ENCODE data around the gene CIAO2A.
"Not testable (repeated sequence)": the region's sequence is repeated elsewhere in the genome, so short reads cannot be mapped to it uniquely, and the experiment has no call there.

Gene CIAO2A, protein sequence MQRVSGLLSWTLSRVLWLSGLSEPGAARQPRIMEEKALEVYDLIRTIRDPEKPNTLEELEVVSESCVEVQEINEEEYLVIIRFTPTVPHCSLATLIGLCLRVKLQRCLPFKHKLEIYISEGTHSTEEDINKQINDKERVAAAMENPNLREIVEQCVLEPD

DNA sequence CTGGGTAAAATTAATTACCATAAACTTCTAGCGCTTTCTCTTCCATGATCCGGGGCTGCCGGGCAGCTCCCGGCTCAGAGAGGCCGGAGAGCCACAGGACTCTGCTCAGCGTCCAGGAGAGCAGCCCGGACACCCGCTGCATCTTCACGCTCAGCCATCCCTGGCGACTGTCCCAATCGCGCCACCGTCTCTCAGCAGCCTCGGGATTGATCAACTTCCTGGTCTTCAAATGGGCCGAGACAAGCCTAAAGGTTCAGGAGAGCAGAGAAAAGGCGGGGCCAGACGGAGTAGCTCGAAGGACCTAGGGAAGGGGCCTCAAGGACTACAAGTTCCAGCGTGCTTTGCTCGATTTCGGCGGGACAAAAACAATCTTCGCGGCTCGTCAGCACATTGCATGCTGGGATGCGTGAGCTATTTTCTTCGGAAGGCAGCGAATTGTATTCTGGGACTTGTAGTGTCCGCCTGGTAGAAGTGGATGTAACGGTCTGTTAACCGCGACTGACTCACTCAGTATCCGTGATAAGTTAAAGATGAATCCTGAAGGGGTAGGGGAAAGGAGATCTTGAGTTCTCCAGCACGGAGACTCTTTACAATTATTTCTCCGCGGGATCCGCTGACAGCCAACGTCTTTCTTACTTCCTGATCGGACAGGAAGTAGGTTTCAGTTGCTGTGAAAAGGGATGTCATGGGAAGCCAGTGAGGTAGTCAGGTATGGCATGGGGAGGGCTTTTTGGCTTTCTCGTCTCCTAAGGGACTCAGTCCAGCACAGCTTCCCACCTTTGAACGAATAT lies at the start of gene CIAO2A:
TSS of gene CIAO2A (minus strand) at position 212 of the 791 bp plus-strand sequence. CDS start at position 142, 70 bp downstream.
- DNase-seq (ENCODE audit: low read depth), result peak; percentile 82

DNA sequence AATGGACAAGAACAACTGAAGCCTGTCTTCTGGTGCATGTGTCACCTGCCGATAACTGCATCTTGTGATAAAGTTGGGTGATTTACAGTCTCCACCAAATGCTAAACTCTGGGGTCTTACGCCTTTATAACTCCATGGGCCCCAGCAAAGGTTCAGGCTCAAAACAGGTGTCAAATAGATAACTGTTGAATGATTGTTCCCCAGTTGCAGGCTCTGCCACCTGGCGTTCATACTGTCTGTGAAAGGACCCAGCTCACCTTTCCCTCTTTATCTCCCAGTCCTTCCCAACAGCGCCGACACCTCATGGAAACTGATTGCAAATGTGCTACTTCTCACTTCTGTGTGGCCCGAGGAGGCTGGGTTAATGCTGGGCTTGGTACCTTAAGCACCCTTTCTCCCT lies 49.6 kb upstream of the CIAO2A start:
- no peak for DNase-seq (ENCODE audit: low read depth)

DNA sequence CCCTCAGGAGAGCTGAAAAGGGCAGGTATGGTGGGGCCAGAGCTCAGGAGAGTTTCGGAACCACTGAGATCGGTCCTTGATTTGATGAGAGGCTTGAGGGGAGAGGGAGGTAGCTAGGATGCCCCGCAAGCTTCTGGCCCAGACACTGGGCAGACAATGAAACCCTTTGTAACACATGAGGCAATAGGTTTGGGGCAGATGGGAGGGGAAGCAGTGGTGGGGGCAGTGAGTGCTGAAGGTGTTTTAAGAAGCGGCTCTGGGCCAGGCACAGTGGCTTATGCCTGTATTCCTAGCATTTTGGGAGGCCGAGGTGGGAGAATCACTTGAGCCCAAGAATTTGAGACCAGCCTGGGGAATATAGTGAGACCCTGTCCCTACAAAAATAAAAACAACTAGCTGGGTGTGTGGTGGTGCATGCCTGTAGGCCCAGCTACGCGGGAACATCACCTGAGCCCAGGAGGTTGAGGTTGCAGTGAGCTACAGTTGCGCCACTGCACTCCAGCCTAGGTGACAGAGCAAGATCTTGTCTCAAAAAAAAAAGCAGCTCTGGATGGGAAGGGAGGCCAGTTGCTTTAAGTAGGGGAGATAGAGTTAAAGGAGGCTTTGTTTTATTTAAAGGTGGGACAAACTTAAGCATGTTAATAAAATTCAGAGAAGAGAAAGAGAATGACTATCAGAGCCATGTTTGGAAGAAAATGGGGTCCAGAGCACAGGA lies 48.3 kb upstream of the CIAO2A start:
- no peak for DNase-seq (ENCODE audit: low read depth)

DNA sequence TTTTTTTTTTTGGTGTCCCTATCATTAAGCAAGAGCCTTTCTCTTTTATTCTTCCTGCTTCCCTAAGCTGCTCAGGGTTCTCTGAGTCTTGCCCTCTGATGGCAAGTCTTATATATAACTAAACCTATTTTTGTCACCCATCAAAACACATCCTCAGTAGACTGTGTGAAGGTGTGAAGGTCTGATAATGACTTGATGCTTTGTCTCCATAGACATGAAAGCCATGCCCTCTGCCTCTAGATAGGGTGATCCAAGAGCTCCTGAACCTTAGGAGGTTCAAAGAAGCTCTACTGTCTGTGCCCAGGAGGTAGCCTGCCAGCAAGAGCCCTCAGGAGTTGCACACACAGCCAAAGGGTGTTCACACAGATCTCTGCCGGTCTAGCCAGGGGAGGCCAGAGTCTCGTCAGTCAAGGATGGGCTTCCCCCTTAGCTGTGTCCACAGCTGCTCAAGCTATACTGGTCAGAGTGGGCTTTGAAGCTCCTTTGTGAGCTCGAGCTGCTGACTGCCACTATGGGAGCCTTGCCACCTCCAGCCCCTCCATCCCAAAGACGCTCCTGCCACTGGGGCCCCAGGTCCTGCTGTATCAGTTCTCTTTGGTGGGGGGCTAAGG lies 44.8 kb upstream of the CIAO2A start:
- DNase-seq (ENCODE audit: low read depth), result no peak

DNA sequence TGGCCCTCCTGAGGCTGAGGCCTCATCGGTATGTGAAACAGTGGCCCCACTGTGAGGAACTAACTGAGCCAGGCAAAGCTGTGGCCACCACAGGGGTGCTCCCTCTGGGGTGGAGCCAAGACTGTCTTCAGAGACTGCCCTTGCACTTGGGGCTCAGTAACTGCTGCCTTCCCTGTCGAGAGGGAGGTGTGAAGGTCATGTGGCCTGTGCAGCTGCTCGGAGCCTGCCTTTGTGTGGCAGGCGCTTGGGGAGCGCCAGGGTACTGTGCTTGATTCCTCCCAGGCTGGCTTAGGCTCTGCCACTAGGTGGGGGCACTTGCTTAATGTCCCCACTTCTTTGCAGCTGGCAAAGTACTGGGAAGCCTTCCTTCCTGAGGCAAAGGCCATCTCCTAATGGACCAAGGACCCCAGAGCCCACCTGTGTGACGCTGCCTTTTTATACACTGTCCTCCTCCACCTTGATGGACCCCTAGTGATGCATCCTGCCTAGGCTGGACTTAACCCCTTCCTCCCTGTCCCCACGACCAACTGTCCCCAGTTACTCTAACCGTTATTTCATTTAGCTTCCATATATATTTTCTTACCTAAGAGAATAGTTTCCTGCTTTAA lies 43.7 kb upstream of the CIAO2A start:
- no peak for DNase-seq (ENCODE audit: low read depth)

DNA sequence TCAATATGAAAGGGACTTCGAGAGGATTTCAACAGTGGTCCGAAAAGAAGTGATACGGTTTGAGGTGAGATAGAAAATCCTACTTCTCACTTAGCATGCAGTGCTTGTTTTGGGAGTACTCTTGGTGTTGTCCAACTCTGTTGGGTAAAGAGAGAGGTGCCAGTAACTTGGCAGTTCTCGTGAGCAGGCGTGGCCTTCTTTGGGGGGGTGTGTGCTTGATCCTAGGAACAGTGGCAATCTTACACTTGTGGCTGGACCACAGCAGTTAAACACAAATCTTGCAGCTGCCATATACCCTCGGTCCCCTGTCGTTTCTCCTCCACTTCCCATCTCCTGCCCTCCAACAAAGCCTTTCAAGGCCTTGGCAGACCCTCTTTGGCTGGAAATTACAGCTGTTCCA lies 42.7 kb upstream of the CIAO2A start:
- DNase-seq (ENCODE audit: low read depth), result no peak

DNA sequence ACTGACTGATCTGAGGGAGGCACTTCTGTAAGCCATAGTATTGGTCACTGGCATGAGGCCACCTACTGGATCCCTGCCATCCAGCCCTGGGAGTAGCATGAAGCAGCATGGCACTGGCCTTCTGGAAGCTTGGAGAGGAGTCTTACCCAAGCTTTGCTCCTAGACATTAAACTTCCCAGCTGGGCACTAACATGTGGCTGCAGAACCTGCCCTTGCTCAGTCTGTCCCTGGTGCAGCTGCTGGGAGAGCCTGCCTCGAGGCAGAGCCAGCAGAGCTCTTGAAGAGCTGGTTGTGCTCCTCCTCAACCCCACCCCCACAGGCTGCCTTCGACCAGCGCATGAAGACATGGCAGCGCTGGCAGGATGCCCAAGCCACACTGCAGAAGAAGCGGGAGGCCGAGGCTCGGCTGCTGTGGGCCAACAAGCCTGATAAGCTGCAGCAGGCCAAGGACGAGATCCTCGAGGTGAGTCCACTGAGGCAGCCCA lies 40.7 kb upstream of the CIAO2A start:
- no peak for DNase-seq (ENCODE audit: low read depth)

DNA sequence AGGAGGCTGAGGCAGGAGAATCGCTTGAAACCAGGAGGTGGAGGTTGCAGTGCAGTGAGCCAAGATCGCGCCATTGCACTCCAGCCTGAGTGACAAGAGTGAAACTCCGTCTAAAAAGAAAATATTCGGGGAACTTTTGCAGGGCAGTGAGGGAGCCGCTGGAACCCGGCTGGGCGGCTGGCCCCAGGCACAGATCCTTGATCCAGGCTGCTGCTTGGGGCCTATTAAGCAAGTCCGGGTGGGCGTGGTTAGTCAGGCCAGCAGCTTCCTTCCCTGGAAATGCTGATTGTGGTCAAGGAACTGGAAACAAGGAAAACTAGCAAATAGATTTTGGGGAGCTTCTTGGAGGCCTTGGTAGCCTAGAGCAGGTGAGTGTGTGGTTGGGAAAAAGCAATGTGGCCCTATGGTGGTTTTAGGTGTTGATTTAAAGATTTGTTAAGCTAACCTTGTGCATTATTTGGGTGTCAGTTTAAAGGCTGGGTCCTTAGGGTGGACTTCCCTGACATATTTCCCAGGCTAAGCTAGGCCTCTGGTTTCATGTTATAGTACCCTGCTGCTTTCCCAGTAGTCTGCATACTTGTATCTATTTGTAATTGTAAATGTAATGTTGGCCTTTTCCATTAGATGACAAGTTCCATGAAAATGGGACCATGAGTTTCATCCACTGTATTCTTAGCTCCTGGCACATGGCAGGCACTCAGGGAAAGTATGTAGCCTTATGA lies 40.1 kb upstream of the CIAO2A start:
- DNase-seq (ENCODE audit: low read depth), result no peak

DNA sequence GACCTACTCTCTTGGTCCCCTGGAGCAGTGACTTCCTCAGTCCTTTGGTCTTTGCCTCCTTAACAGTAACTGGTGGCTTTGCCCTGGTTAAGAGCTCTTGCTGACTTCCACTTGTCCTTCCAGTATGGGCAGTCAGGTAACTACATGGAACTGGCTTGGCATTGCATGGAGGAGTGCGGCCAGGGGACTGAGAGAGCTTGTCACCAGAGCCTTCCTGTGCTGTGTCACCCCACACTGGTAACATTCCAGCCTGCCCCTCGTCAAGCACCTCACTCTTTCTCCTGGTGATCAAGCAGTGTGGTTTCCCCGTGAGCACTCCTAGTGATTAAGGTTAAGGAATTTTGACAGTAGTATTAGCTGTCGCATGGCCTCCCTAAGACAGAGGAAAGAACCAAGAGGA lies 38.6 kb upstream of the CIAO2A start:
- DNase-seq (ENCODE audit: low read depth), result no peak

DNA sequence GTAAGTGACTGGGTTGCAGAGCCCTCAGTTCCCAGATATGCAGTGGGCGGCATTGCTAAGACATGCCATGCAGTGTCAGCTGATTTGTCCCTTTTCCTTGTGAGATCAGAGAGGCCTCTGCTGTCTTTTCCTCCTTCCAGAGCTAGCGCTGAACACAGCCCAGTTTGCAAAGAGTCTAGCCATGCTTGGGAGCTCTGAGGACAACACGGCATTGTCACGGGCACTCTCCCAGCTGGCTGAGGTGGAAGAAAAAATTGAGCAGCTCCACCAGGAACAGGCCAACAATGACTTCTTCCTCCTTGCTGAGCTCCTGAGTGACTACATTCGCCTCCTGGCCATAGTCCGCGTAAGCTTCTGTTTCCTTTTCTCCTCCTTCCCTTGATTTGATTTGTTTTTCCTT lies 37.9 kb upstream of the CIAO2A start:
- no peak for DNase-seq (ENCODE audit: low read depth)

DNA sequence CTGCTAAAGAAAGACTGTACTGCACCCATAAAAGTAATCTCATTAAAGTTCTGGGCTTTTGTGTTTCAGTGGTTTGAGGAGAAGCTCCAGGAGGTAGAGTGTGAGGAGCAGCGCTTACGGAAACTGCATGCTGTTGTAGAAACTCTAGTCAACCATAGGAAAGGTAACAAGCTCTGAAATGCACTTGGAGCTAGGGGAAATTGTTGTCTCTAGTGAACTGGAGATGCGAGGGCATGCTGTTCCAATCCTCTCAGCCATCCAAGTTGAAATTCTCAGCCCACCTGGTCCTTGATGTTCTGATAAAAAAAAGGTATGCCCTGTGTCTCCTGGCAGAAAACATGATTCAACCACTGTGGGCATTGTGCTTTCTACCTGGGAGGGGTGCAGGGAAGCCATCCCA lies 36.5 kb upstream of the CIAO2A start:
- DNase-seq (ENCODE audit: low read depth), result no peak

DNA sequence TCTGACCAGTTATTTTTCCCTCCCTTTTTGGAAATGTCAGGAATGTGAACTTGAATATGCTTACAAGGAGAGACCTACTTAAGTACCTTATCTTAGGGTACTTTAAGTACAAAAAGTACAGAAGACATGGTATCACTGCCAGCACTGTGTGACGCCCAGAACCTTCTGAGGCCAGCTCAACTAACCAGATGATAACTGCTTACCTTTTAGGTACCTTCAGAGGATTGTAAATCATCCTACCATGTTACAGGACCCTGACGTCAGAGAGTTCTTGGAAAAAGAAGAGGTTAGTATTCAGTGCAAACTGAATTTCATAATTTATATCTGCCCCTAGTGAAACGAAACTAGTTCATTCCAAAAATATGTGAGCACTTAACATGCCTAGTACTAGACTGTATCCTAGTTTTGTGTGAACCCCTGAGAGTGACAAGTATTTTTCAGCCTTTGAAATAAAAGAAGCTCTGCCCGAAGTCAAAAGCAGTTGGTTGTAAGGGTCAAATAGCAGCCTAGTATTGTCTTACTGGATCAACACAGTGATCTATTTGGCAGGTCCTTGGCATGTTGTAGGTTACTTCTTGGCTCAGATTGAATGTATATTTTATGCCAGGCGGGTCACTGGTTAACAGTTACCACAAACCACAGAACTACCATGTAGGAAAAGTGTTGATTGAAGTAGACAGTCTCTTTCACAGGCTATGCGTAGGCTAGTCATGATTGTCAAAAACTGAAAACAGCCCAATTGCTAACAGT lies 34.1 kb upstream of the CIAO2A start:
- DNase-seq (ENCODE audit: low read depth), result no peak

DNA sequence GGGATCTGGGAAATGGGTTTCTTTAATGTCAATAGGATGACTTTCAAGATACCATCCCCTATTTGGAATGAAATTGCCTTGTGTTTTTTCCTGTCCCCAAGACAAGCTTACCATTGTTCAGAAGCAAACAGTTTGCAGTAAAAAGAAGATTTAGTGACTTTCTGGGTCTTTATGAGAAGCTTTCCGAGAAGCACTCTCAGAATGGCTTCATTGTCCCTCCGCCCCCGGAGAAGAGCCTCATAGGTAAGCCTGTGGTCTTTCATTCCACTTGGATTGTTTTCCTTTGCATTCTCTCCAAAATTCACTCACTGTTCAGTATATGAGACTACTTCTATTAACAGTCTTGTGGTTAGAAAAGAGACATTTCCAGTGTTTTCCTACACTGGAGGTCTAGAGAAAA lies 32.3 kb upstream of the CIAO2A start:
- DNase-seq (ENCODE audit: low read depth), result no peak

DNA sequence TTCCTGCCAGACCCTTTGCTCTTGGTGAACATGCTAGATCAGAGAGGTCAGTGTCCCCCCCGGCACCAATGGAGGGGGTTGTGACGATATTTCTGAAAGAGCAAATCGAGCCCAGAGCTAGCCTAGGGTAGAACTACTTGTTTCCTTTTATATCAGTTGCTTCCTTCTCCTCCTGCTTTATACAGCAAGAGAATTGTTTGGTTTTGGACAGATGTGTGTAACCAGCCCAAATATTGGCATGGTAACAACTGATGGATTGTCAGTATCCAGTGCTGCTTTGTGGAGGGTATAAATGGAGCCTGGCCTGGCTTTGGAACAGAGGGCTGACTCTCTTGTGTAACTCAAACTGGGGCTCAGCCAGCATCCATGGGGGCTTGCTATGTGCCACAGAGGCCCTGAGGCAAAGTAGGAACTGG lies 29.3 kb upstream of the CIAO2A start:
- no peak for DNase-seq (ENCODE audit: low read depth)

DNA sequence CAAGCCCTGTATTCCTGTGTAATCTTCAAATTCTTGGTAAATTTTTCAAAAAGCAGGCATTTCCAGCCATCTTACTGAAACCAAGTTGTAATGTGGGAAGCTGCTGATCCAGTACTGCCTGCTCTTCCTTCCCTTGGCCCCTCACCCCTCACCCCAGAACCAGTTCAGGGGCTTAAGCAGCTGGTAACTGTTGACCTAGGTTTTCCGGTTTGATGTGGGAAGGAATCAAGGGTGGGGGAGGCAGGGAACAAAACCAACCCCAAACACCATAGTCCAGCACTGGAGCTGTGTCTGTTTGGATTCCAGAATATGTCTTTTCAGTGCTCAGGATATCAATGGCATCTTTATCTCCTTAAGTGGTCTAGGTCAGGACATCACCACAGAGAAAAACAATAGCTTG lies 28.8 kb upstream of the CIAO2A start:
- no peak for DNase-seq (ENCODE audit: low read depth)

DNA sequence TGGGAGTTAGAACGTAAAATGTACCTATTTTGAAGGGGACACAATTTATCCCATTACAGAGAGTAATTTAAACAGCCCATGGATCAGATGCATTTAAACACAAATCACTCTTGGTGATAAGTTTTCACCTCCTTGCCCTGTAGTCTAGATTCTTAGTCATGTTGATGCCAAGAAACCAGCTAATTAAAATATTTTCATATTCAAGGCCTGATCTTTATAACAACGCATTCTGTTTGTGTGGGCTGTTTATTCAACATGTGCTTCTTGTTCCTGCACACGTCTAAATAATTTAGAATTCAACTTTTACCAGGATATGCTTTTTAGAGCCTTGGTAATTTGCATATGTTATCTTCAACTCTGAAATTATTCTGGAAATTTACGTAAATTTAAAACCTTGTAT lies 28.0 kb upstream of the CIAO2A start:
- DNase-seq (ENCODE audit: low read depth), result no peak

DNA sequence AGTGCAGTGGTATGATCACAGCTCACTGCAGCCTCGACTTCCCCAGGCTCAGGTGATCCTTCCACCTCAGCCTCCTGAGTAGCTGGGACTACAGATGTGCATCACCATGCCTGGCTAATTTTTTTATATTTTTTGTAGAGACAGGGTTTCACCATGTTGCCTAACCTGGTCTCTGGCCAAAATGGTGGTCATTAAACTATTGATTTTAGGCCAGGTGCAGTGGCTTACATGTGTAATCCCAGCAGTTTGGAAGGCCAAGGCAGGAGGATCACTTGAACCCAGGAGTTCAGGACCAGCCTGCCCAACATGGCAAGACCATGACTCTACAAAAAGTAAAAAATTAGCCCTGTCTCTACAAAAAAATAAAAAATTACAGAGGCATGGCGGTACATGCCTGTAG lies 26.7 kb upstream of the CIAO2A start:
- DNase-seq (ENCODE audit: low read depth), result not testable (repeated sequence)

DNA sequence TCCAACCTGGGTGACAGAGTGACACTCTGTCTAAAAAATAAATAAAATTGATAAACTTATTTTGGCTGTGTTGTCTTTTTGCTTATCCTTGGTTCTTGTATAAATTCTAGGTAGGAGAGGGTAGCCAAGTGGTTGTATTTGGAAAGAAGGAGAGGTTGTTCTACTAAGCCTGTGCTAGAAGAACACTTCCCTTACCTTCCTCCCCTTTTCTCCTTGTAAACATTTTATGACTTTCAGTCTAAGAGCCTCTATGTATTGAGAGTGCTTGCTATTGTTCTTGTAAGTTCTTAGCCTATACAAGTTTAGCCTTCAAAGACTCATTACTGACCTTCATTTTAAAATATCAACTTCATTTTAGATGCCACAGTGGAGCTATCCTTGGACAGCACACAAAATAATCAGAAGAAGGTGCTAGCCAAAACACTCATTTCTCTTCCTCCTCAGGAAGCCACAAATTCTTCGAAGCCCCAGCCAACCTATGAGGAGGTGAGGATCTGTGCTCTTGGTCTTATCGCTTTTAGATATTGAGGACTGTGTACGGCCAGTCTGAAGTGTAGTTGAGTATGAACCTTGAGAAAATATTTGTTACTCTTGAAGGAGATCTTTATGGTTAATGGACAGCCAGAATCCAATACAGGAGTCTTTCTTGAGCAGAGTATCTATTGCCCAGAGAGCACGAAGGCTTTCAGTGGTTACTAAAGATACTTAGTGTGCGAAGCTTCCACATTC lies 24.3 kb upstream of the CIAO2A start:
- no peak for DNase-seq (ENCODE audit: low read depth)

DNA sequence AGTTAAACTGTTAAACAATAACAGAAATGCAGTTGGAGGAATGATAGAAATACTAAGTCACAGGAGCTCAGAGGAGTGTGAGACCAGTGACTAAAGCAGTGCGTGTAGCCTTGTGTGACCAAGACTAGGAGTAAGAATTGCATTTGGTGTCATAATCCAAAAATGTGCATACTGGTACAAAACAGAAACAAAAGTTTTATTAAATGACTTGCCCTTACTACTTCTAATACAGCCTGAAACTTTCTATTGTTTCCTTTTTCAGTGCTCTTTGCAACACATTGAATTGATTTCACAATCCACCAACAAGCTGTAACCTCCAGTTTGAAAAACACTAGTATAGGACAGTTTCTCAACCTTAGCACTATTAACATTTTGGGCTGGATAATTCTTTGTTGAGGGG lies 19.3 kb upstream of the CIAO2A start:
- DNase-seq (ENCODE audit: low read depth), result no peak
